Uterus (tissue), 2 donors: Measurements from ENCODE around the gene BPIFA1.

Source experiments
- POLR2A ChIP-seq, 2 donors: fragments of 450-650 bp; IDR thresholded peaks; one replicate each; pipeline ENCODE4 v1.6.1; 2016; ENCODE audit warnings: antibody characterized with exemption in 2 of 2, mild to moderate bottlenecking in 1 of 2, moderate library complexity in 1 of 2
- TF ChIP-seq, protein P1 (sequence below), 4 experiments: fragments of 200-600 bp in 2 of 4; fragments of 450-650 bp in 2 of 4; sonication (generic) in 2 of 4; IDR thresholded peaks; one replicate each; pipeline ENCODE4 v1.5.1; 2016 to 2019; ENCODE audit warnings: antibody characterized with exemption in 4 of 4, mild to moderate bottlenecking in 2 of 4, moderate library complexity in 1 of 4

GRCh38 chr20:33251496-33251895, 15.7 kb downstream of the BPIFA1 start:
- TF ChIP-seq, protein P1, sequence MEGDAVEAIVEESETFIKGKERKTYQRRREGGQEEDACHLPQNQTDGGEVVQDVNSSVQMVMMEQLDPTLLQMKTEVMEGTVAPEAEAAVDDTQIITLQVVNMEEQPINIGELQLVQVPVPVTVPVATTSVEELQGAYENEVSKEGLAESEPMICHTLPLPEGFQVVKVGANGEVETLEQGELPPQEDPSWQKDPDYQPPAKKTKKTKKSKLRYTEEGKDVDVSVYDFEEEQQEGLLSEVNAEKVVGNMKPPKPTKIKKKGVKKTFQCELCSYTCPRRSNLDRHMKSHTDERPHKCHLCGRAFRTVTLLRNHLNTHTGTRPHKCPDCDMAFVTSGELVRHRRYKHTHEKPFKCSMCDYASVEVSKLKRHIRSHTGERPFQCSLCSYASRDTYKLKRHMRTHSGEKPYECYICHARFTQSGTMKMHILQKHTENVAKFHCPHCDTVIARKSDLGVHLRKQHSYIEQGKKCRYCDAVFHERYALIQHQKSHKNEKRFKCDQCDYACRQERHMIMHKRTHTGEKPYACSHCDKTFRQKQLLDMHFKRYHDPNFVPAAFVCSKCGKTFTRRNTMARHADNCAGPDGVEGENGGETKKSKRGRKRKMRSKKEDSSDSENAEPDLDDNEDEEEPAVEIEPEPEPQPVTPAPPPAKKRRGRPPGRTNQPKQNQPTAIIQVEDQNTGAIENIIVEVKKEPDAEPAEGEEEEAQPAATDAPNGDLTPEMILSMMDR (IDR thresholded peaks at IDR 0.05) = no peak
- no peak for TF ChIP-seq POLR2A (IDR thresholded peaks at IDR 0.05)
